Measurements from ENCODE around the gene NTM.

Gene NTM

GRCh38 chr11:131638889-131639288, 268.5 kb downstream of the NTM start:
- H3K36me3 ChIP-seq (ENCODE audit: control insufficient read depth in 1 of 2, insufficient read depth in 2 of 2, low read length in 2 of 2): no peaks in the 10 kb centered on the region
- no peak overlapping the region for H3K27ac ChIP-seq (ENCODE audit: low read depth, low read length)
- no peak overlapping the region for H3K9ac ChIP-seq (ENCODE audit: low read depth in 1 of 2, low read length in 2 of 2)
- H3K27me3 ChIP-seq (ENCODE audit: control insufficient read depth in 1 of 2, insufficient read depth in 2 of 2, low read length in 2 of 2): peaks cover 0 to 4% of the 10 kb centered on the region in 2 donors
- no peaks in the 10 kb centered on the region for H3K9me3 ChIP-seq (ENCODE audit: control insufficient read depth in 1 of 2, low read length in 2 of 2)
- no peaks in the 10 kb centered on the region for H3K4me1 ChIP-seq (ENCODE audit: control insufficient read depth in 1 of 2, insufficient read depth in 2 of 2, low read length in 2 of 2)
- H3K4me3 ChIP-seq (ENCODE audit: low read depth in 1 of 2, low read length in 2 of 2): no peak overlapping the region

GRCh38 chr11:131640320-131640719, 269.9 kb downstream of the NTM start:
- H3K9me3 ChIP-seq (ENCODE audit: control insufficient read depth in 1 of 2, low read length in 2 of 2): no peaks in the 10 kb centered on the region

GRCh38 chr11:131642756-131643531, 272.5 kb downstream of the NTM start:
- no peaks in the 10 kb centered on the region for H3K27me3 ChIP-seq (ENCODE audit: control insufficient read depth in 1 of 2, insufficient read depth in 2 of 2, low read length in 2 of 2)
- H3K27ac ChIP-seq (ENCODE audit: low read depth, low read length): no peak overlapping the region
- no peak overlapping the region for H3K9ac ChIP-seq (ENCODE audit: low read depth in 1 of 2, low read length in 2 of 2)
- H3K4me1 ChIP-seq (ENCODE audit: control insufficient read depth in 1 of 2, insufficient read depth in 2 of 2, low read length in 2 of 2): no peaks in the 10 kb centered on the region
- H3K4me3 ChIP-seq (ENCODE audit: low read depth in 1 of 2, low read length in 2 of 2): no peak overlapping the region
- H3K36me3 ChIP-seq (ENCODE audit: control insufficient read depth in 1 of 2, insufficient read depth in 2 of 2, low read length in 2 of 2): no peaks in the 10 kb centered on the region
- H3K9me3 ChIP-seq (ENCODE audit: control insufficient read depth in 1 of 2, low read length in 2 of 2): no peaks in the 10 kb centered on the region

More at GRCh38 chr11:131640320-131640719, 269.9 kb downstream of the NTM start:
- H3K4me1 ChIP-seq (ENCODE audit: control insufficient read depth in 1 of 2, insufficient read depth in 2 of 2, low read length in 2 of 2): no peaks in the 10 kb centered on the region
- no peak overlapping the region for H3K27ac ChIP-seq (ENCODE audit: low read depth, low read length)
- H3K9ac ChIP-seq (ENCODE audit: low read depth in 1 of 2, low read length in 2 of 2): no peak overlapping the region
- peaks cover 0 to 4% of the 10 kb centered on the region in 2 donors for H3K27me3 ChIP-seq (ENCODE audit: control insufficient read depth in 1 of 2, insufficient read depth in 2 of 2, low read length in 2 of 2)
- no peaks in the 10 kb centered on the region for H3K36me3 ChIP-seq (ENCODE audit: control insufficient read depth in 1 of 2, insufficient read depth in 2 of 2, low read length in 2 of 2)
- no peak overlapping the region for H3K4me3 ChIP-seq (ENCODE audit: low read depth in 1 of 2, low read length in 2 of 2)

GRCh38 chr11:131644204-131644795, 273.9 kb downstream of the NTM start:
- no peaks in the 10 kb centered on the region for H3K4me1 ChIP-seq (ENCODE audit: control insufficient read depth in 1 of 2, insufficient read depth in 2 of 2, low read length in 2 of 2)
- H3K27ac ChIP-seq (ENCODE audit: low read depth, low read length): no peak overlapping the region
- no peaks in the 10 kb centered on the region for H3K36me3 ChIP-seq (ENCODE audit: control insufficient read depth in 1 of 2, insufficient read depth in 2 of 2, low read length in 2 of 2)
- no peak overlapping the region for H3K9ac ChIP-seq (ENCODE audit: low read depth in 1 of 2, low read length in 2 of 2)
- no peaks in the 10 kb centered on the region for H3K9me3 ChIP-seq (ENCODE audit: control insufficient read depth in 1 of 2, low read length in 2 of 2)
- no peak overlapping the region for H3K4me3 ChIP-seq (ENCODE audit: low read depth in 1 of 2, low read length in 2 of 2)
- H3K27me3 ChIP-seq (ENCODE audit: control insufficient read depth in 1 of 2, insufficient read depth in 2 of 2, low read length in 2 of 2): no peaks in the 10 kb centered on the region

GRCh38 chr11:131645237-131645636, 274.8 kb downstream of the NTM start:
- Histone ChIP-seq H3K4me1 (ENCODE audit: control insufficient read depth in 1 of 2, insufficient read depth in 2 of 2, low read length in 2 of 2) (no peaks in the 10 kb centered on the region), H3K4me3 (ENCODE audit: low read depth in 1 of 2, low read length in 2 of 2) (no peak overlapping the region), H3K27me3 (ENCODE audit: control insufficient read depth in 1 of 2, insufficient read depth in 2 of 2, low read length in 2 of 2) (no peaks in the 10 kb centered on the region), H3K9me3 (ENCODE audit: control insufficient read depth in 1 of 2, low read length in 2 of 2) (no peaks in the 10 kb centered on the region), H3K36me3 (ENCODE audit: control insufficient read depth in 1 of 2, insufficient read depth in 2 of 2, low read length in 2 of 2) (no peaks in the 10 kb centered on the region), H3K27ac (ENCODE audit: low read depth, low read length) (no peak overlapping the region), H3K9ac (ENCODE audit: low read depth in 1 of 2, low read length in 2 of 2) (no peak overlapping the region)

- H3K27me3 ChIP-seq (ENCODE audit: control insufficient read depth in 1 of 2, insufficient read depth in 2 of 2, low read length in 2 of 2): no peaks in the 10 kb centered on the region
- H3K27ac ChIP-seq (ENCODE audit: low read depth, low read length): no peak overlapping the region
- H3K4me1 ChIP-seq (ENCODE audit: control insufficient read depth in 1 of 2, insufficient read depth in 2 of 2, low read length in 2 of 2): no peaks in the 10 kb centered on the region
- no peak overlapping the region for H3K4me3 ChIP-seq (ENCODE audit: low read depth in 1 of 2, low read length in 2 of 2)
- H3K36me3 ChIP-seq (ENCODE audit: control insufficient read depth in 1 of 2, insufficient read depth in 2 of 2, low read length in 2 of 2): no peaks in the 10 kb centered on the region
- H3K9me3 ChIP-seq (ENCODE audit: control insufficient read depth in 1 of 2, low read length in 2 of 2): no peaks in the 10 kb centered on the region
- no peak overlapping the region for H3K9ac ChIP-seq (ENCODE audit: low read depth in 1 of 2, low read length in 2 of 2)
Observed at GRCh38 chr11:131649856-131650255, 279.4 kb downstream of the NTM start.

GRCh38 chr11:131652231-131652630, 281.8 kb downstream of the NTM start:
- no peak overlapping the region for H3K9ac ChIP-seq (ENCODE audit: low read depth in 1 of 2, low read length in 2 of 2)
- no peaks in the 10 kb centered on the region for H3K9me3 ChIP-seq (ENCODE audit: control insufficient read depth in 1 of 2, low read length in 2 of 2)
- H3K27me3 ChIP-seq (ENCODE audit: control insufficient read depth in 1 of 2, insufficient read depth in 2 of 2, low read length in 2 of 2): no peaks in the 10 kb centered on the region

GRCh38 chr11:131653260-131653659, 282.8 kb downstream of the NTM start:
- no peaks in the 10 kb centered on the region for H3K27me3 ChIP-seq (ENCODE audit: control insufficient read depth in 1 of 2, insufficient read depth in 2 of 2, low read length in 2 of 2)
- no peaks in the 10 kb centered on the region for H3K9me3 ChIP-seq (ENCODE audit: control insufficient read depth in 1 of 2, low read length in 2 of 2)
- no peaks in the 10 kb centered on the region for H3K4me1 ChIP-seq (ENCODE audit: control insufficient read depth in 1 of 2, insufficient read depth in 2 of 2, low read length in 2 of 2)
- H3K4me3 ChIP-seq (ENCODE audit: low read depth in 1 of 2, low read length in 2 of 2): no peak overlapping the region
- no peak overlapping the region for H3K27ac ChIP-seq (ENCODE audit: low read depth, low read length)
- H3K36me3 ChIP-seq (ENCODE audit: control insufficient read depth in 1 of 2, insufficient read depth in 2 of 2, low read length in 2 of 2): no peaks in the 10 kb centered on the region
- no peak overlapping the region for H3K9ac ChIP-seq (ENCODE audit: low read depth in 1 of 2, low read length in 2 of 2)

More at GRCh38 chr11:131652231-131652630, 281.8 kb downstream of the NTM start:
- H3K4me3 ChIP-seq (ENCODE audit: low read depth in 1 of 2, low read length in 2 of 2): no peak overlapping the region
- H3K4me1 ChIP-seq (ENCODE audit: control insufficient read depth in 1 of 2, insufficient read depth in 2 of 2, low read length in 2 of 2): no peaks in the 10 kb centered on the region
- H3K27ac ChIP-seq (ENCODE audit: low read depth, low read length): no peak overlapping the region
- H3K36me3 ChIP-seq (ENCODE audit: control insufficient read depth in 1 of 2, insufficient read depth in 2 of 2, low read length in 2 of 2): no peaks in the 10 kb centered on the region

GRCh38 chr11:131654849-131655248, 284.4 kb downstream of the NTM start:
- Histone ChIP-seq H3K4me3 (ENCODE audit: low read depth in 1 of 2, low read length in 2 of 2) (no peak overlapping the region), H3K9me3 (ENCODE audit: control insufficient read depth in 1 of 2, low read length in 2 of 2) (no peaks in the 10 kb centered on the region), H3K9ac (ENCODE audit: low read depth in 1 of 2, low read length in 2 of 2) (no peak overlapping the region), H3K27ac (ENCODE audit: low read depth, low read length) (no peak overlapping the region), H3K4me1 (ENCODE audit: control insufficient read depth in 1 of 2, insufficient read depth in 2 of 2, low read length in 2 of 2) (no peaks in the 10 kb centered on the region), H3K27me3 (ENCODE audit: control insufficient read depth in 1 of 2, insufficient read depth in 2 of 2, low read length in 2 of 2) (no peaks in the 10 kb centered on the region), H3K36me3 (ENCODE audit: control insufficient read depth in 1 of 2, insufficient read depth in 2 of 2, low read length in 2 of 2) (no peaks in the 10 kb centered on the region)

- Histone ChIP-seq H3K4me1 (ENCODE audit: control insufficient read depth in 1 of 2, insufficient read depth in 2 of 2, low read length in 2 of 2) (no peaks in the 10 kb centered on the region), H3K27ac (ENCODE audit: low read depth, low read length) (no peak overlapping the region), H3K36me3 (ENCODE audit: control insufficient read depth in 1 of 2, insufficient read depth in 2 of 2, low read length in 2 of 2) (no peaks in the 10 kb centered on the region)
Observed at GRCh38 chr11:131656179-131656838, 285.9 kb downstream of the NTM start.

More at GRCh38 chr11:131656179-131656838, 285.9 kb downstream of the NTM start:
- no peaks in the 10 kb centered on the region for H3K9me3 ChIP-seq (ENCODE audit: control insufficient read depth in 1 of 2, low read length in 2 of 2)
- H3K27me3 ChIP-seq (ENCODE audit: control insufficient read depth in 1 of 2, insufficient read depth in 2 of 2, low read length in 2 of 2): no peaks in the 10 kb centered on the region
- no peak overlapping the region for H3K4me3 ChIP-seq (ENCODE audit: low read depth in 1 of 2, low read length in 2 of 2)
- H3K9ac ChIP-seq (ENCODE audit: low read depth in 1 of 2, low read length in 2 of 2): no peak overlapping the region
